ENCODE results near the gene TMEM132C.

The TMEM132C gene

GRCh38 chr12:128298091-128298748 lies 31.2 kb downstream of the TMEM132C start:
- H3K4me3 ChIP-seq (ENCODE audit: low read depth, low read length) = no peak overlapping the region
- ChIA-PET CTCF (no interaction called here), POLR2A (no interaction called here)
- H3K9me3 ChIP-seq (ENCODE audit: control insufficient read depth, insufficient read depth, low read depth, low read length) = no peaks in the 10 kb centered on the region
- no peak for TF ChIP-seq ZBTB20 (tag by site-specific recombination; IDR thresholded peaks at IDR 0.05)
- TF ChIP-seq ZNF670 (tag by site-specific recombination; IDR thresholded peaks at IDR 0.05; ENCODE audit: low read depth) = no peak
- no peak for TF ChIP-seq ZNF280C (tag by site-specific recombination; IDR thresholded peaks at IDR 0.05)
- no peak for TF ChIP-seq MYNN (tag by site-specific recombination; IDR thresholded peaks at IDR 0.05; ENCODE audit: borderline replicate concordance)
- no peak for TF ChIP-seq ZNF23 (tag by site-specific recombination; IDR thresholded peaks at IDR 0.05; ENCODE audit: borderline replicate concordance)
- no peak for TF ChIP-seq BCL11B (tag by site-specific recombination; IDR thresholded peaks at IDR 0.05; ENCODE audit: low read depth)
- TF ChIP-seq ZNF155 (tag by site-specific recombination; IDR thresholded peaks at IDR 0.05) = no peak
- TF ChIP-seq SALL2 (tag by site-specific recombination; IDR thresholded peaks at IDR 0.05; ENCODE audit: borderline replicate concordance) = no peak
- no peak for TF ChIP-seq ZBTB17 (tag by site-specific recombination; IDR thresholded peaks at IDR 0.05)
- no peak for TF ChIP-seq ZNF112 (tag by site-specific recombination; IDR thresholded peaks at IDR 0.05)
- no peak for TF ChIP-seq ZNF324 (tag by site-specific recombination; IDR thresholded peaks at IDR 0.05)
- H3K36me3 ChIP-seq (ENCODE audit: control insufficient read depth in 2 of 2, insufficient read depth in 1 of 2, low read length in 2 of 2) = no peaks in the 10 kb centered on the region
- H3K27ac ChIP-seq (ENCODE audit: extremely low read depth, low read depth, low read length) = no peak overlapping the region
- H3K4me1 ChIP-seq (ENCODE audit: control insufficient read depth, insufficient read depth, low read length) = no peaks in the 10 kb centered on the region

- H3K9me3 ChIP-seq (ENCODE audit: control insufficient read depth, insufficient read depth, low read depth, low read length) = no peaks in the 10 kb centered on the region
- ChIA-PET POLR2A (no interaction called here), CTCF (interaction anchor here (0.7 kb wide), 1 partner anchor 46 kb away, joined by 3 read pairs; no protein-coding TSS in a partner anchor)
- no peak overlapping the region for H3K27ac ChIP-seq (ENCODE audit: extremely low read depth, low read depth, low read length)
- H3K36me3 ChIP-seq (ENCODE audit: control insufficient read depth in 2 of 2, insufficient read depth in 1 of 2, low read length in 2 of 2) = no peaks in the 10 kb centered on the region
- H3K4me3 ChIP-seq (ENCODE audit: low read depth, low read length) = no peak overlapping the region
- H3K4me1 ChIP-seq (ENCODE audit: control insufficient read depth, insufficient read depth, low read length) = no peaks in the 10 kb centered on the region
- TF ChIP-seq HIC1 (tag by site-specific recombination; IDR thresholded peaks at IDR 0.05) = no peak
- no peak for TF ChIP-seq ZNF391 (tag by site-specific recombination; IDR thresholded peaks at IDR 0.05; ENCODE audit: borderline replicate concordance, low read depth)
- TF ChIP-seq ZBTB44 (tag by site-specific recombination; IDR thresholded peaks at IDR 0.05) = no peak
- TF ChIP-seq ZXDB (tag by site-specific recombination; IDR thresholded peaks at IDR 0.05) = no peak
- no peak for TF ChIP-seq ZBTB21 (tag by site-specific recombination; IDR thresholded peaks at IDR 0.05)
Measured at GRCh38 chr12:128305336-128305892, 38.4 kb downstream of the TMEM132C start.

All from HEK293 (cell line).